Osteocyte (in vitro differentiated cells): Measurements from ENCODE around the gene COL1A1. TPM values are rescaled to one million over a fixed set of nuclear protein-coding genes. Genes with fewer than 3 reads are reported as not detected.
A peak's percentile ranks its signal among the peaks of the same experiment; 100 is the strongest.

Experiments used
- DNase-seq: peaks from one replicate; pipeline ENCODE4 v3.0.0; 2021; ENCODE audit warnings: mixed read lengths; ENCODE audit not compliant: unreplicated experiment; ENCODE audit errors: extremely low spot score
- H3K27ac Mint-ChIP-seq: one replicate; pipeline ENCODE4 v1.8.0; 2021; ENCODE audit warnings: mild to moderate bottlenecking, mixed read lengths; ENCODE audit not compliant: unreplicated experiment
- H3K27me3 Mint-ChIP-seq: one replicate; pipeline ENCODE4 v1.8.0; 2021; ENCODE audit warnings: mixed read lengths; ENCODE audit not compliant: unreplicated experiment
- H3K36me3 Mint-ChIP-seq: one replicate; pipeline ENCODE4 v1.8.0; 2021; ENCODE audit warnings: mixed read lengths; ENCODE audit not compliant: unreplicated experiment
- H3K4me1 Mint-ChIP-seq: one replicate; pipeline ENCODE4 v1.8.0; 2021; ENCODE audit warnings: mixed read lengths; ENCODE audit not compliant: unreplicated experiment
- H3K4me3 Mint-ChIP-seq: one replicate; pipeline ENCODE4 v1.8.0; 2021; ENCODE audit warnings: mild to moderate bottlenecking, moderate library complexity, mixed read lengths; ENCODE audit not compliant: unreplicated experiment
- H3K9me3 Mint-ChIP-seq: one replicate; pipeline ENCODE4 v1.8.0; 2021; ENCODE audit warnings: mixed read lengths; ENCODE audit not compliant: unreplicated experiment
- total RNA-seq: library from RNA; stranded (reverse); gene quantifications from 2 replicates; pipeline ENCODE4 v1.2.1, GENCODE V29; 2021
- TF ChIP-seq, protein P1 (sequence below): fragments of 200-600 bp; sonication (generic); IDR thresholded peaks from 2 replicates; pipeline ENCODE4 v1.5.0; 2021; ENCODE audit warnings: antibody characterized with exemption, mild to moderate bottlenecking, moderate library complexity

Gene COL1A1
- total RNA-seq, 1 donor from 2014 or later, result 25,918 TPM

- DNase-seq, result no peak
- H3K27ac Mint-ChIP-seq, result peak overlapping the region; percentile 66
- H3K36me3 Mint-ChIP-seq, result peaks cover 17% of the 10 kb centered on the region
- TF ChIP-seq, protein P1, sequence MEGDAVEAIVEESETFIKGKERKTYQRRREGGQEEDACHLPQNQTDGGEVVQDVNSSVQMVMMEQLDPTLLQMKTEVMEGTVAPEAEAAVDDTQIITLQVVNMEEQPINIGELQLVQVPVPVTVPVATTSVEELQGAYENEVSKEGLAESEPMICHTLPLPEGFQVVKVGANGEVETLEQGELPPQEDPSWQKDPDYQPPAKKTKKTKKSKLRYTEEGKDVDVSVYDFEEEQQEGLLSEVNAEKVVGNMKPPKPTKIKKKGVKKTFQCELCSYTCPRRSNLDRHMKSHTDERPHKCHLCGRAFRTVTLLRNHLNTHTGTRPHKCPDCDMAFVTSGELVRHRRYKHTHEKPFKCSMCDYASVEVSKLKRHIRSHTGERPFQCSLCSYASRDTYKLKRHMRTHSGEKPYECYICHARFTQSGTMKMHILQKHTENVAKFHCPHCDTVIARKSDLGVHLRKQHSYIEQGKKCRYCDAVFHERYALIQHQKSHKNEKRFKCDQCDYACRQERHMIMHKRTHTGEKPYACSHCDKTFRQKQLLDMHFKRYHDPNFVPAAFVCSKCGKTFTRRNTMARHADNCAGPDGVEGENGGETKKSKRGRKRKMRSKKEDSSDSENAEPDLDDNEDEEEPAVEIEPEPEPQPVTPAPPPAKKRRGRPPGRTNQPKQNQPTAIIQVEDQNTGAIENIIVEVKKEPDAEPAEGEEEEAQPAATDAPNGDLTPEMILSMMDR, result no peak
- peaks cover 41% of the 10 kb centered on the region for H3K4me1 Mint-ChIP-seq
- H3K9me3 Mint-ChIP-seq, result no peaks in the 10 kb centered on the region
- peak overlapping the region; percentile 86 for H3K4me3 Mint-ChIP-seq
- no peaks in the 10 kb centered on the region for H3K27me3 Mint-ChIP-seq
These were observed 52.4 kb downstream of the COL1A1 start for GRCh38 chr17:50149091-50149416.

- Mint-ChIP-seq H3K27ac (peak overlapping the region; percentile 79), H3K4me3 (peak overlapping the region; percentile 91), H3K36me3 (peaks cover 20% of the 10 kb centered on the region), H3K27me3 (no peaks in the 10 kb centered on the region), H3K9me3 (no peaks in the 10 kb centered on the region), H3K4me1 (peaks cover 42% of the 10 kb centered on the region)
- TF ChIP-seq, protein P1, result peak; percentile 29
- no peak for DNase-seq
These were observed 53.0 kb downstream of the COL1A1 start for GRCh38 chr17:50148226-50149090.

- Mint-ChIP-seq H3K9me3 (no peaks in the 10 kb centered on the region), H3K4me3 (peak overlapping the region; percentile 91), H3K4me1 (peaks cover 42% of the 10 kb centered on the region), H3K27ac (peak overlapping the region; percentile 79), H3K36me3 (peaks cover 24% of the 10 kb centered on the region), H3K27me3 (no peaks in the 10 kb centered on the region)
- DNase-seq, result no peak
- TF ChIP-seq, protein P1, result no peak
These were observed 53.6 kb downstream of the COL1A1 start for GRCh38 chr17:50147841-50148225.

DNA sequence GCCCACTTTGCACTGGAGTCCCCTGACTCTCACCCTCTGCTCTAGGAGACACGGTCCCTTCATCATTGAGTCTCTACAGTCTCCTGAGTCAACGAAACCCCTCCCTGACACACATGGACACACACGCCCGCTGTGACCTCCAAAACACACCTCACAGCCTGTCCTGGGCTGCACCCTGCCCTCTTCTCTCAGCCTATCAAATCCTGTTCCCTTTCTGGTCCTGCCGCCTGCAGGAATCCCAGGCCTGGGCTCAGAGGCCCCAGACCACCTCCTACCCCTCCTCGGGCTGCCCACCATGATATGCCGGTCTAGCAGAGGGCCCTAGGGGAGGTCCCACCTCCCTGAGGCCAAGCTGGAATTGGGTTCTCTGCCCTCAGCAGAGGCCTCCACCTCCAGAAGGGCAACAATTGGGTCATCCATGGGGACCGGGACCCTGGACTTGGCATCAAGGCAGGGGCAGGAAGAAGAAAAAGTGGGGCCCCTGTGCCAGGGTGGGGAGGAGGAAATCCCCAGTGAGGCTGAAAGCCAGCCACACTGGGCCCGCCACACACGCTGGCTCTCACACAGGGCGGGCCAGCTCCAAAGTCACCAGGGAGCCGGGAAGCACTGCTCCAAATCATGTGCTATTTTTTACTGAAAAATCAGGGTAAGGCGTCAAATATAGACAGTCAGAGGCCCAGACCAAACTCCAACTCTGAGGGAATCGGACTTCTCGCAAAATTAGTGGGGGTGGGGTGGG is 54.3 kb downstream of the COL1A1 start:
- Mint-ChIP-seq H3K36me3 (peaks cover 32% of the 10 kb centered on the region), H3K27ac (peak overlapping the region; percentile 79), H3K4me3 (peak overlapping the region; percentile 91), H3K27me3 (no peaks in the 10 kb centered on the region), H3K9me3 (no peaks in the 10 kb centered on the region), H3K4me1 (peaks cover 38% of the 10 kb centered on the region)
- TF ChIP-seq, protein P1, result no peak
- no peak for DNase-seq
